ENCODE measurements around the gene PSORS1C1.

GRCh38 chr6:31076611-31077010 is 38.0 kb upstream of the PSORS1C1 start:
- TF ChIP-seq POLR2A (IDR thresholded peaks at IDR 0.05; ENCODE audit: low read depth, low read length), result no peak
- TF ChIP-seq SPI1 (IDR thresholded peaks at IDR 0.05; ENCODE audit: low read depth, low read length), result no peak
- TF ChIP-seq POLR2AphosphoS5 (IDR thresholded peaks at IDR 0.05; ENCODE audit: low read depth, low read length), result no peak

Measured in GM12891 (cell line).